B cell (primary cell): ENCODE data around the gene CDK2. TPM values are rescaled to one million over a fixed set of nuclear protein-coding genes. Genes with fewer than 3 reads are reported as not detected.

Experiments
- ATAC-seq: fragments of 200-7000 bp; cut with Tn5 transposase; one replicate; pipeline ENCODE4 v1.10.0; 2021; ENCODE audit warnings: low read depth, mild to moderate bottlenecking, moderate number of reproducible peaks, moderate library complexity
- CTCF ChIA-PET: fragments of 350-600 bp; sonication (Branson Sonifier 250); formaldehyde crosslinking; loops from one replicate; lab custom pipeline; 2021; ENCODE audit warnings: antibody characterized with exemption, inconsistent platforms; lab: Charles Lee
- POLR2A ChIA-PET: fragments of 350-600 bp; sonication (Branson Sonifier 250); formaldehyde crosslinking; loops from one replicate; lab custom pipeline; 2021; ENCODE audit warnings: antibody characterized with exemption; lab: Charles Lee
- DNase-seq: peaks from one replicate; pipeline ENCODE4 v3.0.0; 2013
- H2AFZ ChIP-seq: 2 replicates; pipeline ENCODE4 v1.6.1; 2012; ENCODE audit warnings: mild to moderate bottlenecking, low read depth, low read length; ENCODE audit not compliant: insufficient read depth, poor library complexity, severe bottlenecking
- H3K27ac ChIP-seq, 2 donors: 1 replicate in 1 of 2; 2 replicates in 1 of 2; pipeline ENCODE4 v1.5.1; 2012 to 2013; ENCODE audit warnings: low read length in 2 of 2, mild to moderate bottlenecking in 2 of 2, moderate library complexity in 1 of 2
- H3K27me3 ChIP-seq, 4 experiments: fragments of 200-600 bp in 1 of 4; sonication (generic) in 1 of 4; replicated peaks in 1 of 4; 1 replicate in 2 of 4; 2 replicates in 2 of 4; pipeline versions ENCODE4 v1.6.1 to v1.7.0; 2013 to 2016; ENCODE audit warnings: low read length in 3 of 4, mild to moderate bottlenecking in 2 of 4, mixed read lengths in 1 of 4, moderate library complexity in 1 of 4; ENCODE audit not compliant: insufficient read depth in 4 of 4, control insufficient read depth in 3 of 4; ENCODE audit errors: control extremely low read depth in 1 of 4
- H3K36me3 ChIP-seq, 2 experiments: replicated peaks in 1 of 2; 1 replicate in 1 of 2; 2 replicates in 1 of 2; pipeline versions ENCODE4 v1.6.1 to v1.7.1; 2013; ENCODE audit warnings: low read length in 1 of 2; ENCODE audit not compliant: insufficient read depth in 2 of 2, control insufficient read depth in 1 of 2; ENCODE audit errors: control extremely low read depth in 1 of 2, extremely low read depth in 1 of 2
- H3K4me1 ChIP-seq, 2 donors: fragments of 200-600 bp in 1 of 2; sonication (generic) in 1 of 2; 1 replicate in 1 of 2; 2 replicates in 1 of 2; pipeline versions ENCODE4 v1.5.1 to v1.6.1; 2013 to 2017; ENCODE audit warnings: low read length in 2 of 2; ENCODE audit not compliant: control insufficient read depth in 2 of 2, insufficient read depth in 2 of 2
- H3K4me2 ChIP-seq: replicated peaks from 2 replicates; pipeline ENCODE3; 2012; ENCODE audit warnings: mild to moderate bottlenecking, low read depth, low read length; ENCODE audit not compliant: poor library complexity, severe bottlenecking
- H3K4me3 ChIP-seq, 5 experiments: fragments of 200-600 bp in 1 of 5; sonication (generic) in 1 of 5; 1 replicate in 3 of 5; 2 replicates in 2 of 5; pipeline versions ENCODE4 v1.5.1 to v1.7.0; 2011 to 2016; ENCODE audit warnings: low read length in 4 of 5, mild to moderate bottlenecking in 4 of 5, low read depth in 2 of 5, control low read depth in 1 of 5, moderate library complexity in 1 of 5; ENCODE audit not compliant: insufficient read depth in 1 of 5; ENCODE audit errors: control extremely low read depth in 1 of 5, extremely low read depth in 1 of 5
- H3K79me2 ChIP-seq: fragments of 200-600 bp; sonication (generic); one replicate; pipeline ENCODE4 v1.6.0; 2016; ENCODE audit warnings: low read length; ENCODE audit not compliant: control insufficient read depth, insufficient read depth
- H3K9ac ChIP-seq: fragments of 200-600 bp; sonication (generic); 2 replicates; pipeline ENCODE4 v1.6.1; 2017; ENCODE audit warnings: mild to moderate bottlenecking, low read length, moderate library complexity
- H3K9me3 ChIP-seq, 3 donors: one replicate each; pipeline versions ENCODE4 v1.6.1 to v1.7.1; 2013; ENCODE audit warnings: low read length in 2 of 3; ENCODE audit not compliant: control insufficient read depth in 2 of 3, insufficient read depth in 1 of 3; ENCODE audit errors: control extremely low read depth in 1 of 3
- H4K20me1 ChIP-seq: 2 replicates; pipeline ENCODE4 v1.6.0; 2012; ENCODE audit warnings: mild to moderate bottlenecking, low read length; ENCODE audit not compliant: insufficient read depth, control insufficient read depth, poor library complexity, severe bottlenecking
- H3K27ac Mint-ChIP-seq: one replicate; pipeline ENCODE4 v1.8.0; 2021; ENCODE audit warnings: mixed read lengths
- H3K27me3 Mint-ChIP-seq: one replicate; pipeline ENCODE4 v1.8.0; 2021; ENCODE audit warnings: mixed read lengths
- H3K4me1 Mint-ChIP-seq: one replicate; pipeline ENCODE4 v1.8.0; 2021; ENCODE audit warnings: mixed read lengths
- H3K4me3 Mint-ChIP-seq: one replicate; pipeline ENCODE4 v1.8.0; 2021; ENCODE audit warnings: mixed read lengths
- H3K9me3 Mint-ChIP-seq: one replicate; pipeline ENCODE4 v1.8.0; 2022; ENCODE audit warnings: mixed read lengths; ENCODE audit not compliant: insufficient read depth
- CTCF ChIP-seq: fragments of 200-600 bp; IDR thresholded peaks from one replicate; pipeline ENCODE4 v1.8.0; 2022; ENCODE audit warnings: antibody characterized with exemption, mild to moderate bottlenecking
- EZH2 ChIP-seq: IDR thresholded peaks from 2 replicates; pipeline ENCODE4 v1.6.1; 2012; ENCODE audit warnings: borderline replicate concordance, low read depth, mild to moderate bottlenecking, moderate library complexity, low read length; ENCODE audit not compliant: insufficient read depth, poor library complexity, severe bottlenecking
- WGBS: methylation state at CpG from one replicate; pipeline ENCODE4 v1.1.5; 2013; ENCODE audit warnings: missing lambda C conversion rate; ENCODE audit not compliant: insufficient coverage; 5-methylcytosine and 5-hydroxymethylcytosine counted together
- intact Hi-C: fragments of 100-400 bp; cut with micrococcal nuclease; formaldehyde crosslinking; loops from one replicate; pipeline ENCODE4 v1.10.0; 2022
- polyA plus RNA-seq: library from polyadenylated mRNA; depleted of rRNA; stranded (reverse); fragments of >200 nt; gene quantifications from 2 replicates; pipeline ENCODE4 v1.2.3, GENCODE V29; 2012
- total RNA-seq, 2 donors: library from RNA; stranded (reverse); fragments of 120-200 nt in 1 of 2; gene quantifications; 1 replicate in 1 of 2; 2 replicates in 1 of 2; pipeline versions ENCODE4 v1.2.3 to v1.2.4, GENCODE V29; 2013 to 2022

CDK2 gene
- total and polyA plus RNA-seq, 2 donors (not counting 1 experiment from before 2014, with no cell fraction given) = 10.8 to 32.8 TPM

GRCh38 chr12:56017181-56017580 is 50.6 kb downstream of the CDK2 start:
- ChIA-PET CTCF (no interaction called here), POLR2A (no interaction called here)
- Mint-ChIP-seq H3K4me1 (peaks cover 11% of the 10 kb centered on the region), H3K27me3 (no peaks in the 10 kb centered on the region), H3K27ac (no peak overlapping the region), H3K4me3 (no peak overlapping the region), H3K9me3 (no peaks in the 10 kb centered on the region)
- Histone ChIP-seq H3K4me2 (no peak overlapping the region), H3K4me3 (no peak overlapping the region), H3K27me3 (no peaks in the 10 kb centered on the region), H3K9ac (no peak overlapping the region), H3K27ac (no peak overlapping the region), H3K4me1 (peaks cover 9 to 18% of the 10 kb centered on the region in 2 donors), H3K36me3 (no peaks in the 10 kb centered on the region), H4K20me1 (no peaks in the 10 kb centered on the region), H2AFZ (no peak overlapping the region), H3K79me2 (no peaks in the 10 kb centered on the region), H3K9me3 (no peaks in the 10 kb centered on the region)
- DNase-seq (no peak), ATAC-seq (no peak)
- WGBS = no CpG with 5 or more reads among the region's 4 CpGs
- TF ChIP-seq CTCF (no peak), EZH2 (no peak)
- intact Hi-C loops = no loop called here

GRCh38 chr12:56018356-56018755 is 51.7 kb downstream of the CDK2 start:
- no peak overlapping the region for H2AFZ ChIP-seq
- Mint-ChIP-seq H3K4me1 (peaks cover 11% of the 10 kb centered on the region), H3K4me3 (no peak overlapping the region), H3K27me3 (no peaks in the 10 kb centered on the region), H3K27ac (no peak overlapping the region), H3K9me3 (no peaks in the 10 kb centered on the region)
- no peak overlapping the region for H3K9ac ChIP-seq
- TF ChIP-seq EZH2 = no peak
- TF ChIP-seq CTCF = no peak
- no peak overlapping the region for H3K27ac ChIP-seq
- no peaks in the 10 kb centered on the region for H3K36me3 ChIP-seq
- no peak overlapping the region for H3K4me3 ChIP-seq
- H3K9me3 ChIP-seq = no peaks in the 10 kb centered on the region
- no peak overlapping the region for H3K4me2 ChIP-seq
- no peaks in the 10 kb centered on the region for H3K79me2 ChIP-seq
- CTCF ChIA-PET = no interaction called here
- POLR2A ChIA-PET = no interaction called here
- ATAC-seq (no peak), DNase-seq (no peak)
- no peaks in the 10 kb centered on the region for H4K20me1 ChIP-seq
- 100% methylated on average over 1 of the region's 1 CpG for WGBS
- peaks cover 9 to 18% of the 10 kb centered on the region in 2 donors for H3K4me1 ChIP-seq
- no peaks in the 10 kb centered on the region for H3K27me3 ChIP-seq
- intact Hi-C loops = no loop called here
